ENCODE data around the gene C1QTNF6. TPM values are rescaled to one million over a fixed set of nuclear protein-coding genes. Genes with fewer than 3 reads are reported as not detected.

Gene C1QTNF6
- total and polyA plus RNA-seq, 2 donors: 3.6 to 23.2 TPM

GRCh38 chr22:37138849-37139561 is 49.0 kb downstream of the C1QTNF6 start:
- Histone ChIP-seq H3K27ac (ENCODE audit: low read depth in 1 of 2, low read length in 1 of 2) (no peak overlapping the region), H3K36me3 (ENCODE audit: control insufficient read depth in 2 of 2, insufficient read depth in 2 of 2, low read length in 1 of 2) (peaks cover 11 to 13% of the 10 kb centered on the region in 2 donors), H3K4me1 (ENCODE audit: control insufficient read depth in 2 of 2, insufficient read depth in 2 of 2, low read length in 2 of 2) (peaks cover 0 to 2% of the 10 kb centered on the region in 2 donors), H3K27me3 (ENCODE audit: control insufficient read depth in 2 of 2, insufficient read depth in 1 of 2, low read length in 1 of 2) (no peaks in the 10 kb centered on the region), H3K4me3 (ENCODE audit: low read length in 2 of 2) (no peak overlapping the region), H3K9me3 (ENCODE audit: control insufficient read depth in 2 of 2, insufficient read depth in 1 of 2, low read length in 1 of 2) (no peaks in the 10 kb centered on the region)
- DNase-seq (ENCODE audit: low read depth in 6 of 9, low spot score in 9 of 9): no peak
- WGBS: 71% methylated on average over 16 of the region's 16 CpGs

GRCh38 chr22:37137903-37138665 is 50.0 kb downstream of the C1QTNF6 start:
- H3K27me3 ChIP-seq (ENCODE audit: control insufficient read depth in 2 of 2, insufficient read depth in 1 of 2, low read length in 1 of 2): no peaks in the 10 kb centered on the region
- H3K9me3 ChIP-seq (ENCODE audit: control insufficient read depth in 2 of 2, insufficient read depth in 1 of 2, low read length in 1 of 2): no peaks in the 10 kb centered on the region
- no peak overlapping the region for H3K4me3 ChIP-seq (ENCODE audit: low read length in 2 of 2)
- no peak for DNase-seq (ENCODE audit: low read depth in 6 of 9, low spot score in 9 of 9)
- no peak overlapping the region for H3K27ac ChIP-seq (ENCODE audit: low read depth in 1 of 2, low read length in 1 of 2)
- WGBS: 88% methylated on average over 6 of the region's 6 CpGs
- H3K4me1 ChIP-seq (ENCODE audit: control insufficient read depth in 2 of 2, insufficient read depth in 2 of 2, low read length in 2 of 2): no peaks in the 10 kb centered on the region
- H3K36me3 ChIP-seq (ENCODE audit: control insufficient read depth in 2 of 2, insufficient read depth in 2 of 2, low read length in 1 of 2): peaks cover 8 to 13% of the 10 kb centered on the region in 2 donors

GRCh38 chr22:37137131-37137530 is 50.9 kb downstream of the C1QTNF6 start:
- Histone ChIP-seq H3K4me3 (ENCODE audit: low read length in 2 of 2) (no peak overlapping the region), H3K4me1 (ENCODE audit: control insufficient read depth in 2 of 2, insufficient read depth in 2 of 2, low read length in 2 of 2) (no peaks in the 10 kb centered on the region), H3K27me3 (ENCODE audit: control insufficient read depth in 2 of 2, insufficient read depth in 1 of 2, low read length in 1 of 2) (no peaks in the 10 kb centered on the region), H3K36me3 (ENCODE audit: control insufficient read depth in 2 of 2, insufficient read depth in 2 of 2, low read length in 1 of 2) (peaks cover 3 to 13% of the 10 kb centered on the region in 2 donors), H3K9me3 (ENCODE audit: control insufficient read depth in 2 of 2, insufficient read depth in 1 of 2, low read length in 1 of 2) (no peaks in the 10 kb centered on the region), H3K27ac (ENCODE audit: low read depth in 1 of 2, low read length in 1 of 2) (no peak overlapping the region)
- 96% methylated on average over 8 of the region's 8 CpGs for WGBS
- DNase-seq (ENCODE audit: low read depth in 6 of 9, low spot score in 9 of 9): no peak

GRCh38 chr22:37135023-37135422 is 53.0 kb downstream of the C1QTNF6 start:
- peaks cover 3 to 9% of the 10 kb centered on the region in 2 donors for H3K36me3 ChIP-seq (ENCODE audit: control insufficient read depth in 2 of 2, insufficient read depth in 2 of 2, low read length in 1 of 2)
- 95% methylated on average over 12 of the region's 12 CpGs for WGBS

GRCh38 chr22:37133304-37134018 is 54.6 kb downstream of the C1QTNF6 start:
- no peaks in the 10 kb centered on the region for H3K27me3 ChIP-seq (ENCODE audit: control insufficient read depth in 2 of 2, insufficient read depth in 1 of 2, low read length in 1 of 2)
- peaks cover 3 to 7% of the 10 kb centered on the region in 2 donors for H3K36me3 ChIP-seq (ENCODE audit: control insufficient read depth in 2 of 2, insufficient read depth in 2 of 2, low read length in 1 of 2)
- DNase-seq (ENCODE audit: low read depth in 6 of 9, low spot score in 9 of 9): no peak
- H3K27ac ChIP-seq (ENCODE audit: low read depth in 1 of 2, low read length in 1 of 2): no peak overlapping the region
- H3K4me3 ChIP-seq (ENCODE audit: low read length in 2 of 2): no peak overlapping the region
- H3K4me1 ChIP-seq (ENCODE audit: control insufficient read depth in 2 of 2, insufficient read depth in 2 of 2, low read length in 2 of 2): no peaks in the 10 kb centered on the region
- H3K9me3 ChIP-seq (ENCODE audit: control insufficient read depth in 2 of 2, insufficient read depth in 1 of 2, low read length in 1 of 2): no peaks in the 10 kb centered on the region
- whole genome bisulfite sequencing: 83% methylated on average over 16 of the region's 16 CpGs

More at GRCh38 chr22:37135023-37135422, 53.0 kb downstream of the C1QTNF6 start:
- no peaks in the 10 kb centered on the region for H3K4me1 ChIP-seq (ENCODE audit: control insufficient read depth in 2 of 2, insufficient read depth in 2 of 2, low read length in 2 of 2)
- no peak overlapping the region for H3K27ac ChIP-seq (ENCODE audit: low read depth in 1 of 2, low read length in 1 of 2)
- no peaks in the 10 kb centered on the region for H3K27me3 ChIP-seq (ENCODE audit: control insufficient read depth in 2 of 2, insufficient read depth in 1 of 2, low read length in 1 of 2)
- DNase-seq (ENCODE audit: low read depth in 6 of 9, low spot score in 9 of 9): no peak
- no peak overlapping the region for H3K4me3 ChIP-seq (ENCODE audit: low read length in 2 of 2)
- H3K9me3 ChIP-seq (ENCODE audit: control insufficient read depth in 2 of 2, insufficient read depth in 1 of 2, low read length in 1 of 2): no peaks in the 10 kb centered on the region

GRCh38 chr22:37132773-37133172 is 55.3 kb downstream of the C1QTNF6 start:
- no peak overlapping the region for H3K4me3 ChIP-seq (ENCODE audit: low read length in 2 of 2)
- no peaks in the 10 kb centered on the region for H3K9me3 ChIP-seq (ENCODE audit: control insufficient read depth in 2 of 2, insufficient read depth in 1 of 2, low read length in 1 of 2)
- no peak for DNase-seq (ENCODE audit: low read depth in 6 of 9, low spot score in 9 of 9)
- peaks cover 3 to 7% of the 10 kb centered on the region in 2 donors for H3K36me3 ChIP-seq (ENCODE audit: control insufficient read depth in 2 of 2, insufficient read depth in 2 of 2, low read length in 1 of 2)
- 96% methylated on average over 7 of the region's 7 CpGs for WGBS
- no peaks in the 10 kb centered on the region for H3K4me1 ChIP-seq (ENCODE audit: control insufficient read depth in 2 of 2, insufficient read depth in 2 of 2, low read length in 2 of 2)
- H3K27me3 ChIP-seq (ENCODE audit: control insufficient read depth in 2 of 2, insufficient read depth in 1 of 2, low read length in 1 of 2): no peaks in the 10 kb centered on the region
- no peak overlapping the region for H3K27ac ChIP-seq (ENCODE audit: low read depth in 1 of 2, low read length in 1 of 2)

Other genes with a start within 250 kb of the C1QTNF6 start
- gene TST, start 168.8 kb downstream of the C1QTNF6 start, total RNA-seq: 13.8 TPM
- gene TST, start 168.8 kb downstream of the C1QTNF6 start, polyA plus RNA-seq: 17.1 TPM
- gene MPST, start 168.5 kb downstream of the C1QTNF6 start, total RNA-seq: 18.2 TPM
- 32.1 TPM for gene MPST, start 168.5 kb downstream of the C1QTNF6 start, polyA plus RNA-seq
- gene KCTD17, start 136.5 kb downstream of the C1QTNF6 start, total RNA-seq: 10.5 TPM
- gene KCTD17, start 136.5 kb downstream of the C1QTNF6 start, polyA plus RNA-seq: 25.2 TPM
- gene TMPRSS6, start 78.5 kb downstream of the C1QTNF6 start, total RNA-seq: 0.57 TPM
- gene TMPRSS6, start 78.5 kb downstream of the C1QTNF6 start, polyA plus RNA-seq: 1.8 TPM
- gene IL2RB, start 38.3 kb downstream of the C1QTNF6 start, total RNA-seq: 4.2 TPM
- gene IL2RB, start 38.3 kb downstream of the C1QTNF6 start, polyA plus RNA-seq: 7.0 TPM
- 25.6 TPM for gene SSTR3, start 24.2 kb upstream of the C1QTNF6 start, total RNA-seq
- 3.9 TPM for gene SSTR3, start 24.2 kb upstream of the C1QTNF6 start, polyA plus RNA-seq
- gene RAC2, start 56.0 kb upstream of the C1QTNF6 start, total RNA-seq: 149 TPM
- gene RAC2, start 56.0 kb upstream of the C1QTNF6 start, polyA plus RNA-seq: 206 TPM
- gene CYTH4, start 94.3 kb upstream of the C1QTNF6 start, total RNA-seq: 24.7 TPM
- gene CYTH4, start 94.3 kb upstream of the C1QTNF6 start, polyA plus RNA-seq: 54.6 TPM
- 0.28 TPM for gene ELFN2, start 239.2 kb upstream of the C1QTNF6 start, total RNA-seq
- 1.5 TPM for gene ELFN2, start 239.2 kb upstream of the C1QTNF6 start, polyA plus RNA-seq

All from thymus (tissue), 11 donors.